Thyroid gland (tissue), 4 donors: ENCODE data around the gene CPLX1. TPM values are rescaled to one million over a fixed set of nuclear protein-coding genes. Genes with fewer than 3 reads are reported as not detected.
A peak's percentile ranks its signal among the peaks of the same experiment; 100 is the strongest.

Source experiments
- DNase-seq, 2 donors: peaks; one replicate each; pipeline ENCODE4 v3.0.0-alpha.2; 2019
- H3K27ac ChIP-seq, 3 donors: fragments of 200-600 bp; sonication (generic); 1 replicate in 2 of 3; 2 replicates in 1 of 3; pipeline ENCODE4 v1.5.1; 2016 to 2019; ENCODE audit warnings: mild to moderate bottlenecking in 1 of 3, moderate library complexity in 1 of 3
- H3K27me3 ChIP-seq: fragments of 200-600 bp; sonication (generic); one replicate; pipeline ENCODE4 v1.5.1; 2019
- H3K36me3 ChIP-seq, 2 donors: fragments of 200-600 bp; sonication (generic); one replicate each; pipeline ENCODE4 v1.5.1; 2016 to 2019
- H3K4me1 ChIP-seq, 2 donors: fragments of 200-600 bp; sonication (generic); one replicate each; pipeline ENCODE4 v1.5.1; 2017 to 2019
- H3K4me3 ChIP-seq, 3 donors: fragments of 200-600 bp; sonication (generic); replicated peaks in 1 of 3; 1 replicate in 2 of 3; 2 replicates in 1 of 3; pipeline ENCODE4 v1.5.1; 2016; ENCODE audit warnings: mild to moderate bottlenecking in 1 of 3
- H3K9me3 ChIP-seq: fragments of 200-600 bp; sonication (generic); one replicate; pipeline ENCODE4 v1.5.1; 2017
- CTCF ChIP-seq, 6 experiments: fragments of 200-600 bp in 3 of 6; fragments of 450-650 bp in 3 of 6; sonication (generic) in 3 of 6; IDR thresholded peaks; one replicate each; pipeline ENCODE4 v1.5.1; 2016 to 2019; ENCODE audit warnings: antibody characterized with exemption in 6 of 6, mild to moderate bottlenecking in 2 of 6, inconsistent platforms in 1 of 6, moderate library complexity in 1 of 6
- POLR2A ChIP-seq, 2 donors: fragments of 450-650 bp; IDR thresholded peaks; one replicate each; pipeline ENCODE4 v1.6.1; 2017; ENCODE audit warnings: antibody characterized with exemption in 2 of 2, mild to moderate bottlenecking in 2 of 2, moderate library complexity in 1 of 2
- WGBS, 2 donors: methylation state at CpG; one replicate each; pipeline ENCODE4 v1.1.5; 2017; 5-methylcytosine and 5-hydroxymethylcytosine counted together
- intact Hi-C: fragments of 100-400 bp; cut with DNase I; formaldehyde crosslinking; loops from one replicate; pipeline ENCODE4 v1.15.1; 2023
- total RNA-seq, 4 donors: library from RNA; depleted of rRNA; stranded (reverse); fragments of >200 nt; gene quantifications; one replicate each; pipeline ENCODE4 v1.2.3, GENCODE V29; 2016

The CPLX1 gene
- total RNA-seq, 4 donors from 2014 or later: 0.75 to 3.2 (median 1.4) TPM; not detected in 1

GRCh38 chr4:828641-829271 lies 2.8 kb upstream of the CPLX1 start:
- DNase-seq: peak; percentile 74 to 77
- H3K9me3 ChIP-seq: no peaks in the 10 kb centered on the region
- TF ChIP-seq CTCF (IDR thresholded peaks at IDR 0.05) (no peak), POLR2A (IDR thresholded peaks at IDR 0.05) (no peak)

GRCh38 chr4:827209-828081 lies 1.5 kb upstream of the CPLX1 start:
- Histone ChIP-seq H3K4me1 (peaks cover 10 to 21% of the 10 kb centered on the region in 2 donors), H3K27ac (no peak overlapping the region), H3K27me3 (peaks cover 12% of the 10 kb centered on the region), H3K4me3 (no peak overlapping the region), H3K36me3 (no peaks in the 10 kb centered on the region), H3K9me3 (no peaks in the 10 kb centered on the region)
- no peak for DNase-seq
- no peak for TF ChIP-seq CTCF (IDR thresholded peaks at IDR 0.05)
- TF ChIP-seq POLR2A (IDR thresholded peaks at IDR 0.05): no peak
- intact Hi-C loops: no loop called here
- WGBS, 2 donors: 48 to 52% methylated on average over 7 to 10 of the region's 20 CpGs

More at GRCh38 chr4:828641-829271, 2.8 kb upstream of the CPLX1 start:
- Histone ChIP-seq H3K4me3 (no peak overlapping the region), H3K36me3 (no peaks in the 10 kb centered on the region), H3K27ac (no peak overlapping the region), H3K4me1 (peaks cover 10 to 21% of the 10 kb centered on the region in 2 donors), H3K27me3 (peaks cover 12% of the 10 kb centered on the region)
- WGBS, 2 donors: 20 to 31% methylated on average over 15 of the region's 16 CpGs
- intact Hi-C loops: no loop called here

- TF ChIP-seq CTCF (IDR thresholded peaks at IDR 0.05) (no peak), POLR2A (IDR thresholded peaks at IDR 0.05) (no peak)
- peaks cover 12% of the 10 kb centered on the region for H3K27me3 ChIP-seq
- no peak overlapping the region for H3K27ac ChIP-seq
- WGBS, 2 donors: 3% methylated on average over 7 of the region's 75 CpGs; no CpG with 5 or more reads in 1 of the 2 donors
- no peak for DNase-seq
- peak overlapping the region in 1 of 3 donors; percentile 10 for H3K4me3 ChIP-seq
- intact Hi-C loops: no loop called here
- H3K36me3 ChIP-seq: no peaks in the 10 kb centered on the region
- H3K9me3 ChIP-seq: no peaks in the 10 kb centered on the region
- peaks cover 10 to 21% of the 10 kb centered on the region in 2 donors for H3K4me1 ChIP-seq
Measured at GRCh38 chr4:826508-827208, 729 bp upstream of the CPLX1 start.

- intact Hi-C loops: no loop called here
- TF ChIP-seq POLR2A (IDR thresholded peaks at IDR 0.05) (no peak), CTCF (IDR thresholded peaks at IDR 0.05) (no peak)
- H3K9me3 ChIP-seq: no peaks in the 10 kb centered on the region
- peaks cover 12% of the 10 kb centered on the region for H3K27me3 ChIP-seq
- H3K4me1 ChIP-seq: peaks cover 10 to 21% of the 10 kb centered on the region in 2 donors
- peak overlapping the region in 1 of 3 donors; percentile 38 for H3K4me3 ChIP-seq
- H3K36me3 ChIP-seq: no peaks in the 10 kb centered on the region
- WGBS, 2 donors: 6 to 14% methylated on average over 12 to 52 of the region's 94 CpGs
- no peak overlapping the region for H3K27ac ChIP-seq
- DNase-seq: no peak
Measured at GRCh38 chr4:825063-825970, 612 bp downstream of the CPLX1 start.
